Fibroblast of skin of right biceps (primary cell): ENCODE data around the gene S100PBP.
A peak's percentile ranks its signal among the peaks of the same experiment; 100 is the strongest.

Experiments
- DNase-seq: peaks from one replicate; pipeline ENCODE4 v3.0.0-alpha.2; 2013

S100PBP gene

DNA sequence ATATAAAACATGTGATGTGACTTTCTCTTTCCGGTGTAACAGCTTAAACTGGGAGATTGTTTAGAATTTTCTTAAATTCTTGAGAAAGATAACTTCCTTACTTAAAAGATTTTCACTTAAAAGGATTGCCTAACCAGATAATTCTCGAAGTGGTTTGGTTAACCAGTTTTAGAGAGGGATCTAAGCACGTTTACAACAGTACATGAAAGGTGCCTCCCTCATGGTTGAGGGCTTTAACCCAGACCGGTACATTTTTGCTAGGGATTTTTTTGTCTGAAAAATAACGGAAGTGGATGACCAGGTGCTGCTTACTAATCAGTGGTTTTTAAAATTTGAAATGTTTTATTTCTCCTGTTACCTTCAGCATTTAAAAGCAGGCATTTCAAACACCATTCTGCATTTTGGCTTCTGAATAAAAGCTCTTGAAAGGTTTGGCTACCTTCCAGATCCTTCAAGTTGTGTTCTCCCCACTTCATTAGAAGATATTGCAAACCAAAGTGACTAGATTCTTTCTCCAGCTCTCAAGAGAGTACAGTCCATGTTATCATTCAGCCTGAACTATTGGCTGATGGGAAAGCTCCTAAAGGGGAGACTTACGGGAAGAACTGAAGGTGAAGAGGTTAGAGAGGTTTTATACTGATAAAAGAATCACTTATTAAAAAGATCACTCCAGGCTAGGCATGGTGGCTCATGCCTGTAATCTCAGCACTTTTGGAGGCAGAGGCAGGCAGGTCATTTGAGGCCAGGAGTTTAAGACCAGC lies 12.8 kb downstream of the S100PBP start:
- no peak for DNase-seq

DNA sequence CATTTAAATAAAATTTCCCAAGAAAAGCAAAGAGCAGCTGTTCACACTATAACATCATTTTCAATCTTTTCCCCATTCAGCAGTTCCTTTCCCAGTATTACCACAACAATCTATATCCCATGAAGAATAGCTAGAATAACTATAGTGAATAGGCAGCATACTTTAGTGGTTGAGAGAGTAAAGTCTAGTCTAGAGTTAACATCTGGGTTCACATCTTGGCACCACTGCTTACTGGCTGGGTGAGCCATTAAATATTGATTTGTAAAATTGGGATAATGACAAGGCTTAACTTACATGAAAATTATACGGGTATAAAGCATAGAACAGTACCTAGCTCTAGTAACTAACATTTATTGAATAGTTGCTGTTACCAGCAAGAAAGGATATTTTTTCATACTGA lies 14.4 kb downstream of the S100PBP start:
- DNase-seq, result no peak

DNA sequence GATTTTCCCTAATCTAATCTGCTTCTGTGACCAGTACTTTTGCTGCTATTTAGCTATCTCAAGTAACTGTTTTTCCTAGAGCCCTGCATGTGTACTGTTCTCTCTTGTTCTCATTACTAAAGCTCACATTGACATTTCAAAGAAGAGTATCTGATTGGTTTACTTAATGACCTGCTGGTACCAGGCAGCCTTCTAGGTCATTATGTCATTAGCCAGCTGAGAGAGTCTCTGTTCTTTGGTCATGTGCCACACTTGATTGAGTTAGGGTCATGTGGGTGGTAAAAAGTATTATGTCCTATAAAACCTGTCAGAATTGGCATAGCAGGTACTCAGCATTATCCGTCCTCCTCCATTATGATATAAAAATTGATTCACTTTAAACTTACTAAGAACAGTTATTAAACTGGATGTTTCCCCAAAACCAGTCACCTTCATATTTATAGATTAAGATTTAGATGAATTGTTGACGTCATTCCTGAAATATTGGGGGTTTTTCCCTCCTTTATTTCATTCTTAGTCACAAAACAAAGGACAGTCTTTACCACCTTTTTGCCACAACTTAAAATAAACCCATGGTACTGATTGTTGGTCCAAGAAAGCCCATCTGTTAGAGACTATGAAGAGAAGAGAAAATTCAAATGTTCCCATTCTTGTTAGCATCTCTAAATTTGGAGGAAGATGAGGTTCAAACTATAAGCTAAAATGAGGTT lies 31.1 kb downstream of the S100PBP start:
- no peak for DNase-seq

DNA sequence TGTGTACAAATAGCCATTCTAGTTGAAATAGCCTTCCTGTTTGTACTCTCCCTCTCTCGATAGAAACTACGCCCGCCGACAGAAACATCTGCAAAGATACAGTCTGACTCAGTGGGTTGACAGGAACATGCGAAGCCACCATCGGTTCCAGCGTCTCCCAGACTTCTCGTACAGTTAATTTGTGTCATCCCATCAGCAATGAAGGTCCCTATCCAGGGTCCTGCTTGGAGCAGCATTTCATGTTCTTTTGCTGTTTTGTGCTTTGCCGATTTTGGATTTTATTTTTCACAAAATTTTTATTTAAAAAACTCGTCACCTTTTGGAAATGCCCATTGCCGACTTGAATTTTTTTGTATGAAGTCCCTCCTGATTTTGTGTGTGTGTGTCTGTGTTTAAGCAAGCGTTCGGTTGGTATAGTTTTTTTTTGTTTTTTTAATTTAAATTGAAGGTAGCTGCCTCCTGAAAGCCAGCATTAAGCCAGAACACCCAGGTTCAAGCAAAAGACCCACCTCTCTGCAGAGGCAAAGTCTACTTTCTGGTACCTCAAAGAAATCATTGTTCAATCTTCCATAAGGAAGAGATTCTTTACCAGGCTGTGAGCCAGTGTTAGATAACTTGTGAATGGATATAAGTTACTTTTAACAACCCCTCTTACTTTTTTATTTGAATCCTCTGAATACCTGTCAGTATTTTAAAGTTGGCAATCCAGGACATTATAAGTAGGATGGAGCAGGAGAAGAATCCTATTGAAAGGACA lies 38.6 kb downstream of the S100PBP start:
- DNase-seq, result no peak

DNA sequence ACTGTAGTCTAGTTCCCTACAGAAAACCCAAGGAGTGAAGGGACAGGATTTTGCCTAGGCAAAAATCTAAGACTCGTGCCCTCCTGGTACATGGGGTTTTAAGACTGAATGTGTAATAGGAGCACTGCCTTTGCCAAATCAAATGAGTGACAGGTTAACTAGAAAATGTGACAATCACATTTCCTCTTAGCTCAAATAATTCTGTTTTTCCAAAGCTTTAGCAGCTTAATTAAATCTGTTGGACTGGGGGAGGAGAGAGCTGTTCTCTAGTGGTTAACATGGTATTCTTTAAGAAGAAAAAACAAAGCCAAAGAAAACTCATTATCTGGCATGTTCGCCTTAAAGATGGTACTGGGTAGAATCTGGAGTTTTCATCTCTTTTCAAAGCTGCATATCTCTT lies 40.7 kb downstream of the S100PBP start:
- DNase-seq, result no peak

DNA sequence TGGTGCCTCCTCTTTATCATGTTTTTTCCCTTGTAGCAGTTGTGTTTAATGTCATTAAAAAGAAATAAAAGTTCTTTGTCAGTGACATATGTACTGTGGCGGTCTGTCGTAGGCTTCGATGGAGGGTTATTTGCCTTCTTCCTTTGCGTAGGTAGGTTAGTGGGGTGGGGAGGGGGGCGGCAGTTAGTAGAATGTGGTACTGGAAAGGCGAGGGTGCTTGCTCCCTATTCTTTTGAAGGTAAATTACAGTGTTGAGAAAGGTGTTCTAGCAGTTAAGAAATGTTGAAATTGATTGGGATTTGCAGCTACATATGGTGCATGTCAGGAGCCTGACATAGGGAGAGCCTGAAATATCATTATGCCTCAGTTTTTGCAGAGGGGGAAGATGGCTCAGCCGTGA lies 41.3 kb downstream of the S100PBP start:
- DNase-seq, result no peak

DNA sequence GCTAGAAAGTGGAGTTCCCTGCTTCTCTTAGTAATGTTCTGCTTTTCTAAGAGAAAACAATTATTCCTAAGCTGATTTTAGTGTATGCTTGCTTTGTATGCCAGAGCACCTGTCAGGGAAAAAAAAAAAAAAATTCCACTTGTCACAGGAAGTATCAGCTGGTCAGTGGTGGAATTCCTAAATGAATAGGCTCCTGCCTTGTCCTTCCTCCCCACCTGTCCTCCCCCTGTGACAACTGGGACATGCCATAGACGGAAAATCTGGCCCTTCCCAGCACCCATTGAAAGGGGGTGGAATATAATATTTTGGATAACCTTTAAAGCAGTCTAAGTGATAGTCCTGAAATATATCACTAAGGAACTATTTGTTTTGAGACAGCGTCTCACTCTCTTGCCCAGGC lies 42.5 kb downstream of the S100PBP start:
- DNase-seq, result no peak

DNA sequence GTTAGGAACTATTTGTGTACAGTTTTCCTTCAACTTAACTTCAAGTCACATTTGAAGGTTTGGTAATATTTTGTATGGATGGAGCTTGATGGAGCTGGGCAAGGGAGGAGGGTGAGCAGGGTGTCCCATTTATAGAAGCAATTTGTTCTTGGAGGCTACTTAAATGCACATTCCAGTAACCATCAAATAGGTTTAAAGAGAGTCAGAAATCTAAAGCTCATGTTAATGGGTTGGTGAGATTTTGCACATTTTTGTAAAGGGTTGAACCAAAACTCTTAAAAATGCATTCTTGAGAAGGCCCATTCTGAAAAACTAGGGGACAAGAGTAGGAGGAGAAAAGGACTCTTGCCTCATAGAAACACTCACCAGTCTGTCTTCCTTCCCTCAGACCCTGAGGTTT lies 43.1 kb downstream of the S100PBP start:
- DNase-seq, result no peak

DNA sequence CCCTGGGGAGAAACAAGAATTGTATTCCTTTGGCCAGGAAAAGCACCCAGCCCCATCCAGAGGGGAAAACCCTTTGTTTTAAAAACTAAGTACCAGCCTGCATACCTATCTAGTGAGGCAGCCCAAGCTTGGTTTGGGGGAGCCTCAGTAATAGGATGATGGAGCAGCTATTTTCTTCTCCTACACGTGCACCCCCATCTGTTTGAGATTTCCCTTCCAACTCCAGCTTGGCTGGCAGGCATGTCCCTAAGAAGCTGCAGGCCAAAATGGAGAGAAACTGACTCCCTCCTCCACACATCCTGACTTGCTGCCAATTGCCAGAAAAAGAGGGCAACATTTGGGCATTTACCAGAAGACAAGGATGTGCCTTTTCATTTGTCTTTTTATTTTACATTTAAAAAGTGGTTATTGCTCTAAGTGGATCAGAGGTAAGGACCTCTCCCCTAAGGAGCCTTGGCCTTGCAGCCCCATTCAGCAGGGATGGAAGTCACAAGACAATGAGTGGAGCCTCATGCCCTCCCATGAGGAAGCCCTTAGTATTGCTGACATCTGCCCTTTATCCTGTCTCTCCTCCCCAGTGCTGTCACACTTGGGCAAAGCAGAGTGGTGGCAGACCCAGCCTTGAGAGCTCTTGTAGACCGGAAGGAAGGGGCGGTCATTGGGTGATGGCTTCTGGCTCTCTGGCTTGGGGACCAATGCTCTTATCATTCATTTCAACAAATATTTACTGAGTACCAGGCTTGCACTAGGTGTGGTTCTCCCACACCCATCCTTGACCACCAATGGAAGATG lies 44.6 kb downstream of the S100PBP start:
- peak; percentile 23 for DNase-seq

DNA sequence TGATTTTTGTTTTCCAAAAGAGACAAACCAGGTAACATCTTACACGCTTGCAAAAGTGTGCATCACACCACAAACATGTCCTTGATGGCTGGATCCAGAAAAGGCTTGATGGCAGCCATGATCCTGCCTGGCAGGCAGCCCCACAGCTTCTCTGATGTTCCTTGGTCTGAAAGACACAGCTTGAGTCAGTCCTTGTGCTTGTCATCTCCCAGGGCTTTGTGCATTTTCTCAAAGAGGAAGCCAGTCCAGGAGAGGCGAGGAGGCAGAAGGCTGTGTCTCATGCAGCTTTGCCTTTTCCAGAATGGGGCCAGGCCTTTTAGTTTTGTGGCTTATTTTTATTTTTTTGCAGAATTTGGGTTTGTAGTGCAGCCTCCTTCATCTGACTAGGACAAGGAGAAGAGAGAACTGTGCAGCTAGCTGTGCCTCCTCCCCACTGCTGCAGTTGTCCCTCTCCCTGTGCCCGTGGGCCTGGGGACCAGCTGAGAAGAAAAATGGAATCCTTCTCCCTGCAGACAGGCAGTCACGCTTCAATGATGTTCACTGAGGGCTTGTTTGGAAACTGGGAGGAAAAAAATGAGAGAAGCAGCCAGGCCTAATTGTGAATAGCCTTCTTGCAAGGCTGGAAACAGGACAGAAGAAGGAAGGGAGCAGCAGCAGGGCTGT lies 45.9 kb downstream of the S100PBP start:
- DNase-seq, result no peak

DNA sequence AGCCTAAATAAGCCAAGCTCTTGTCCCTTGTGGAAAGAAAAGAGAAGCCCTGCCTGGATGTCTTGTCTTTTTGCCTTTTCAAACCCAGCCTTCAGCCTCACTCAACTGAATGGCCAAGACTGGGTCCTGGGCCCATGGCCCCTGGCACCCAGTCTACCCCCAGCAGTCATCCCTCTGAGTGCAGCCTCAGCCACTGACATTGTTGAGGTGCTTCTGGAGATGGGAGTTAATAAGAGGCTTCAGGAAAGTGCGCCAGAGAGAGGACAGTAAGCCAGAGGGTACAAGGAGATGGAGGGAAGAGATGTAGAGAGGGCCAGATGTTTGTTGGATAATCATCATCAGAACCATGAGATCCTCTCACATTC lies 46.4 kb downstream of the S100PBP start:
- DNase-seq, result no peak

DNA sequence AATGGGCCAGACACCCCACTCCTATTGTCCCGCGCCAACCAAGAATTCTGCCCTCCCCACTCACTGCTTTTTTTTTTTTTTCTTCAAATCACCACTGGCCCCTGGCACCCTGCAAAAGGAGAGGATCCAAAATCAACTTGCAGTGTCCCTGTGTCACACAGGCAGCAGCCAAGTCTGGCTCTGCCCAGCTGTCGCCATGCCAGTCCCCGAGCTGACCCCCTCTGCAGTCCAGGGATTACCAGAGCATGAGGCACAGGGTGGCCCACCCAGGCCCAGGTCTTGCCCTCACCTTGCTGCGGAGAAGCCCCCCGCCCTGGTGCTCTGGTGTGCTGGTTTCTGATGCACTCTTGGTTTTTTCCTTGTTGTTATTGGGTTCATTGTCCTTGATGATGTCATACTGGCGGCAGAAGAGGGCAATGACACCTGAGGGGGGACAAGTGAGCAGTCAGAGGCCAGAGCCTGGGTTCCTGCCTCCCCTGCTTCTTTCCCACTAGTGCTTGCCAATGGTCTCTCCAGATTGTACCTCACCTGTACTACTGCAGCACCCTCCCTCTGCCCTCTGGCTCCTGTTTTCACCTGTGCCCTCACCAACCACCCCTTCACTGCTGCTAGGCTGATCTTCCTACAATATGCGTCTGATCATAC lies 47.0 kb downstream of the S100PBP start:
- no peak for DNase-seq

DNA sequence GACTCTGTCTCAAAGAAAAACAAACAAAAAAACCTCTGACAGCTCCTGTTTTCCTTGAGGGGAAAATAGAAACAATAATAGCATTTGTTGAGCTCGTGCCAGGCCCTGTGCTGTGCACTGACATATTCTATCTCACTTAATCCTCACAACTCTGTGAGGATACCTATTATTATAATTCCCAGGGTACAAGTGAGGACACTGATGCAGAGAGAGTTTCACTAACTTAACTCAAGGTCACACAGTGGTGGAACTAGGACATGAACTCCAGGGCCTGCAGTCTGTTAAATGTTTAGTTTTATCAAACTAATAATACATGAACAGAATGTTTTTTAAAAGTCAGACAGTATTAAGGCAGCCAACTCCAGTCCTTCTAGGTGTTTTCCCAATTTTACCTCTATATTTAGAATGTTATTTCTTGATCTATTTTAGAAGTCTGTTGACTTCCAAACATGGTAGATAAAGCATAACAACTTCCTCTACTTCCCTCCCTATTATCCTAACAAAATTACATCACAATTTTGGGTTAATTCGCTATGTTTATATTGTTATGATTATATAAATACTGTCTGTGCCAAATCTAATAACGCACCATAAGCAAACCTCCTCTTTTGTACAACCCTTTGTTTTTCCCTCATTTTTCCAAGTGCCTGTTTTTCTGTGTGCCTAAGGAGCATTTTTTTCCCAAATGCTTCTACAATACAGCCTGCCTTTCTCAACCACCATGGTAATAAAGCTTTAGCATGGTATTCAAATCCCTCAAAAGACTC lies 48.4 kb downstream of the S100PBP start:
- no peak for DNase-seq

DNA sequence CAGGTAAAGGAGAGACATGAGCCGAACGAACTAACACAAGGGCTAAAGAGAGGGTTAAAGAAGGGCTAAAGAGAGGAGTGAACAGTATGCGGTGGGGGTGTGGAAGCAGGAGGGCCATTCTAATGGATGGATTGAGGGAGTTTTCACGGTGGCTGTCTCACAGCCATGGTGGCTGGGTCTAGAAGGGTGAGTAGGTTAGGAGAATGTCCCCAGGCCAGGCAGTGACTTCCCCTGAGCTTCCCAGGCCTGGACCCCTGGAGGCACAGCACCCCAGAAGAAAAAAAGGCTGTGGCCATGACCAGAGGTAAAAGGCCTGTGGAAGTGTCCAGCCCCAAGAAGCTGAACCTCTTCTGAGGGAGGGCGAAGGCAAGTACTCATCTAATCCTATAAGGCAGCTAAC lies 49.7 kb downstream of the S100PBP start:
- no peak for DNase-seq

DNA sequence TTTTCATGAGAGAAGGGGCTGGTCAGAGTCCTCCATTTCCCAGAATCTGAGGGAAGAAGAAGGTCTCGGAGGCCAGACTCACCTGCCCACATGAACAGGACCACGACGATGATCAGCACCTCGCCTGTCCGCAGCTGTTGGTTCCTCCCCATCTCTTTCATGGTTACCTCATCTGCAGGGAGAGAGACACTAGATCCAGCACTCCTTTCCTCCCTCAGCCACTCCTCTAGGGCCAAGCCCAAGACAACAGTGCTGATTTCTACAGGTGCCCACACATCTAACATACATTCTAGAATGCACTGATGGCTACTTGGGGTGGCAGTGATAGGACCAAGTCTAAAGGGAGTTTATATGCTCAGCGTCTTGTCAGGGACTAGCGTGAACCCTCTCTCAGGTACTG lies 50.2 kb downstream of the S100PBP start:
- DNase-seq, result no peak

DNA sequence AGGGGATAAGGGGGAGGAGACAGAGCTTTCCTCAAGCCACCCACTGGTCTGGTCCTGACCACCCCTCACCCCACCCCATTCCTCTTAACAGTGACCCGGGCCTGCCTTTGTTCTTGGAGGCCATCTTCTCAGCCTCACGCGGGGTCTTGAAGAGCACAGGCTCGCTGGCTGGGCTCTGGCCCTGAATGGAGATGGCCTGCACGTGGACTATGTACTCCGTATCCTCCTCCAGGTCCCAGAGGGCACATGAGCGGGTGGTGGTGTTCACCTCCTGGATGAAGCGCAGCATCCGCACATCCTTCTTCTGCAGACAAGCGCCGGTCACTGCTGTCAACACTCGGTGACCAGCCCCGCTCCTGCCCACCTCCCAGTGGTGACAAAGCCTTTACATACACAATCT lies 50.6 kb downstream of the S100PBP start:
- DNase-seq, result no peak

DNA sequence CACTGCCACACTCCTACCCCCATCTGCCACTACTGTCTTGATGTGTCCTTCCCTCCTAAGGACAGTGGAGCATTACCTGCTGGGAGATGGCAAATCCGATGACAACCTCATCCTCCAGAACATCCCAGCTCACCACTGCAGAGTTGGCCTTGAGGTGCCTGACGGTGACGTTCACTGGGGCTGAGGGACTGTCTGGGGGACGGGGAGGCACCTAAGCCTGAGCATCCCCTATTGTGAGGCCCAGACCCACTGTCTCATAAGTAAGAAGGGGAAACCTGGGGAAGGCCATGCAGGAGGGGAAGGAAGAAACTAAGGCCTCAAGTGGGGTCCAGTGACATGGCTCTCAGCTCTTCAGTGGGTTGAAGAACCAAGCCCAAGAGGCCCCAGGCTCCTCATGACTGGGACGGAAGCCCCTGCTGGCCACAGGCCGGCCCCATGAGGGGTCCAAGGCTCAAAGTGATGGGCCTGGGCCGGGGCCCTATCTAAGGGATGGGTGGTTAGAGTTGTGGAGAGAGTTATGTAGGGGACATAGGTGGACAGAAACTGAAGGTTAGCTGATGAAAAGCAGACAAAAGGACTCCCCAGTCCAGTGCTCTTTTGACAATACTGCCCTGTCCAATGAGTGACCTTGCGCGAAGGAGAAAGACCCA lies 51.5 kb downstream of the S100PBP start:
- no peak for DNase-seq

DNA sequence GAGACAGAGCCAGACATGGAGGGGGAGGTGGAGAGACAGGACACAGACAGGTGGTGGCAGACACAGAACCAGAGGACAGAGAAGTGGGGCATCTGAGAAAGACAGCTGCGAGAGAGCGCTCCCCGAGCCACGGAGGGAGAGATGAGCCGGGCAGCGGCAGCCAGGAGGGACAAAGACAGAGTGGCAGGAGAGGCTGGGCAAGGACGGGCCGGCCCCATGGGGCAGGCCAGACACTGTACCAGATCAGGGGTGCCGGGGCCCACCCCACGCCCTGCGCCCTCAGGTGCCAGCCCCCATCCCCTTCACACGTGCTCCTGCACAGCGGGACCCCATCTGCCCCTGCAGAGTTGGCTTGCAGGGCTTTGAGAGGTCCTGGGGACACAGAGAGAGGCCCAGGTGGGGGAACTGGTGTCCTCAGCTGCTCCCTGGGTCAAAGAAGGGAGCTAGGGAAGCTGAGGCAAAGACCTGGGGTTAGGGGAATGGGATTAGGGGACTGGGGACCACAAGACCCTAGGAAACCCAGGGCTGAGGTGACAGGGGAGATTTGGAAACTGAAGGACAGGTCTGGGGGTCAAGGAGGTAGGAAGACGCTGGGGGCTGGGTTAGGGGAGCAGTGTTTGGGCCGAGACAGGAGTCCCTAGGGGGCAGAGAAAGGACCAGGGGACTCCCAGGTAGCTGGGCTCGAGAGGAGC lies 52.6 kb downstream of the S100PBP start:
- DNase-seq, result no peak

DNA sequence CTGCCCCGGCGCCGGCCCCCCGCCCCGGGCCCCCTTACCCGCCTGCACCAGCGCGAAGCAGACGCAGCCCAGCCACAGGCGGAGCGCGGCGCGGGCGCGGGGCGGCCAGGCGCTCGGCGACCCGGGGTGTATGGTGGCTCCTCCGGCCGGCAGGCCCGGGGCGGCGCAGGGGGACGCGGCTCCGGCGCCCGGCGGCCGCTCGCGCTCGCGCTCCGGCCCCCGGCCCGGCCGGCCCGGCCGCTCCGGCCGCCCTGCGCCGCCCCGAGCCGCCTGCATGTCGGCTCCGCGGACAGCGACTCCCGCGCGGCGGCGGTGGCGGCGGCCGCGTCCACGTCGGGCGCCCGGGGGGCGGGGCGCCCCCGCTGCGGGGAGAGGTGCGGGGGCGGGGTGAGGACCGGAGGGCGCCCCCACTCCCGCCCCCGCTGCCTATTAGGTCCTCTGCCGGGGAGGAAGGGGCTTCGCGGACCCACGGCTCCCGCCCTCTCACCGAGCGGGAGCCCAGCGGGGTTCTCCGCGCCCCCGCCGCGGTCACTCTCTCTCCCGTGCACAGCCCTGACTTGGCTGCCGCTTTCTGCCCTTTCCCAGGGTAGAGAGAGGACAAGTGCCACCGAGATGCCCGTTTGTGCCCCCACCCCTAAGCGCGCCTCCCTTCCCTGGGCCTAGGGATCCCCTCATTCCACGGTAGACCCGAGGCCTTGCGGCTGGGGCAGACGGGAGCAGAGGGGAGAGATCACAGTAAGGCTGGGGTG lies 53.3 kb downstream of the S100PBP start, which contains the start of gene FNDC5:
Gene FNDC5 (minus strand): TSS at position 298 of the 749 bp plus-strand sequence.
- peak; percentile 52 for DNase-seq
